Measurements from ENCODE around the gene TPD52L2. TPM values are rescaled to one million over a fixed set of nuclear protein-coding genes. Genes with fewer than 3 reads are reported as not detected.

TPD52L2 gene
- total RNA-seq, 1 experiment from 2014 or later, result 113 TPM

DNA sequence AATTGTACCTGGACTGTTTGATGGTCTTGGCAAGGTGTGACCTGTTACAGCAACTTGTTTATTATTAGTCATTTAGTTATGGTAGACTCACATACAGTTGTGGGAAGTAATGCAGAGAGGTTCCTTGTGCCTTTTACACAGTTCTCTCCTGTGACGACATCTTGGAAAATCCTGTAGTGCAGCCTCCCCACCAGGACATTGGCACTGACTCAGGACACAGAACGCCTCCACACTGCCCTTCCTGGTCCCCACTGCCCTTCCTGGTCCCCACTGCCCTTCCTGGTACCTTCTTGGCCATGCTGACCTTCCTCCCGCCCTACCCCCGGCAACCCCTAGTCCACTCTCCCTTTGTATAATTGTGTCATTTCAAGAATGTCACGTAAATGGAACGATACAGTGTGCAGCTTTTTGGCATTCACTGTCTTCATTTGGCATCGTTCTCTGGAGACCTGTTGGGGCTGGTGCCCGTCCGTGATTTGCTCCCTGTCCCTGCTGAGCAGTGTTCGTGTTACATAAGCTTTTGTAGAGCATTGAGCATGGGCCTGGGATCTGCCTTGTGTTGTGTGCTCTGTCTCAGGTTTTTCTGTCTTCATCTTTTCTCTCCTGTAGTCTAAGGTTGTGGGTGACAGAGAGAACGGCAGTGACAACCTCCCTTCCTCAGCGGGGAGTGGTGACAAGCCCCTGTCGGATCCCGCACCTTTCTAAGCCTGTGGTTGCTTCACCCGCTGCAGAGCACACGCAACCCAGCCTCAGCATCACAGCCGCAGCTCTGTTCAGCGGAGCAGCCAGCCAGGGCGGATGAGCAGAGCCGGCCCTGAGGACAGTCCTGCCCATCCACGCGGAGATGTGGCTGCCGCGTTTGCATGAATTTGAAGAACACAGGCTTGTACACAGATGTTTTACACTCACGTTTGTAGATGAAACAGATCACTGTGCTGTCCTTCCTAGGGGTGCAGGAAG is 24.5 kb downstream of the TPD52L2 start:
- CTCF ChIA-PET, result interaction anchor here (0.6 kb wide), 1 partner anchor 69 kb away, joined by 3 read pairs; no protein-coding TSS in a partner anchor
- Histone ChIP-seq H3K4me3 (ENCODE audit: low read depth in 2 of 2, low read length in 2 of 2) (no peak overlapping the region), H3K27me3 (ENCODE audit: control insufficient read depth, insufficient read depth, low read length) (no peaks in the 10 kb centered on the region), H3K4me1 (ENCODE audit: control insufficient read depth, insufficient read depth, low read length) (peaks cover 6% of the 10 kb centered on the region; the same call in 1 of the 2 replicates), H3K27ac (ENCODE audit: low read length) (no peak overlapping the region), H3K36me3 (ENCODE audit: control insufficient read depth, insufficient read depth, low read length) (peaks cover 11% of the 10 kb centered on the region), H3K9me3 (ENCODE audit: control insufficient read depth, insufficient read depth, low read depth, low read length) (no peaks in the 10 kb centered on the region)
- in situ Hi-C loops (cut with HindIII; ENCODE audit: low pct_unique_long_range_greater_than_20kb, low sequenced_read_pairs), result no loop called here
- DNase-seq (ENCODE audit: low read depth, low spot score) (no peak), ATAC-seq (no peak)
- POLR2A ChIA-PET, result no interaction called here
- TF ChIP-seq, protein P1, sequence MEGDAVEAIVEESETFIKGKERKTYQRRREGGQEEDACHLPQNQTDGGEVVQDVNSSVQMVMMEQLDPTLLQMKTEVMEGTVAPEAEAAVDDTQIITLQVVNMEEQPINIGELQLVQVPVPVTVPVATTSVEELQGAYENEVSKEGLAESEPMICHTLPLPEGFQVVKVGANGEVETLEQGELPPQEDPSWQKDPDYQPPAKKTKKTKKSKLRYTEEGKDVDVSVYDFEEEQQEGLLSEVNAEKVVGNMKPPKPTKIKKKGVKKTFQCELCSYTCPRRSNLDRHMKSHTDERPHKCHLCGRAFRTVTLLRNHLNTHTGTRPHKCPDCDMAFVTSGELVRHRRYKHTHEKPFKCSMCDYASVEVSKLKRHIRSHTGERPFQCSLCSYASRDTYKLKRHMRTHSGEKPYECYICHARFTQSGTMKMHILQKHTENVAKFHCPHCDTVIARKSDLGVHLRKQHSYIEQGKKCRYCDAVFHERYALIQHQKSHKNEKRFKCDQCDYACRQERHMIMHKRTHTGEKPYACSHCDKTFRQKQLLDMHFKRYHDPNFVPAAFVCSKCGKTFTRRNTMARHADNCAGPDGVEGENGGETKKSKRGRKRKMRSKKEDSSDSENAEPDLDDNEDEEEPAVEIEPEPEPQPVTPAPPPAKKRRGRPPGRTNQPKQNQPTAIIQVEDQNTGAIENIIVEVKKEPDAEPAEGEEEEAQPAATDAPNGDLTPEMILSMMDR (IDR thresholded peaks at IDR 0.05), result no peak
- TF ChIP-seq SIN3A (IDR thresholded peaks at IDR 0.05; ENCODE audit: borderline replicate concordance, insufficient read depth, low read depth, low read length) (no peak), TCF7L2 (IDR thresholded peaks at IDR 0.05; ENCODE audit: low read depth, low read length) (no peak), POLR2AphosphoS5 (IDR thresholded peaks at IDR 0.05; ENCODE audit: low read depth, low read length) (no peak)
- TF ChIP-seq, protein P2, sequence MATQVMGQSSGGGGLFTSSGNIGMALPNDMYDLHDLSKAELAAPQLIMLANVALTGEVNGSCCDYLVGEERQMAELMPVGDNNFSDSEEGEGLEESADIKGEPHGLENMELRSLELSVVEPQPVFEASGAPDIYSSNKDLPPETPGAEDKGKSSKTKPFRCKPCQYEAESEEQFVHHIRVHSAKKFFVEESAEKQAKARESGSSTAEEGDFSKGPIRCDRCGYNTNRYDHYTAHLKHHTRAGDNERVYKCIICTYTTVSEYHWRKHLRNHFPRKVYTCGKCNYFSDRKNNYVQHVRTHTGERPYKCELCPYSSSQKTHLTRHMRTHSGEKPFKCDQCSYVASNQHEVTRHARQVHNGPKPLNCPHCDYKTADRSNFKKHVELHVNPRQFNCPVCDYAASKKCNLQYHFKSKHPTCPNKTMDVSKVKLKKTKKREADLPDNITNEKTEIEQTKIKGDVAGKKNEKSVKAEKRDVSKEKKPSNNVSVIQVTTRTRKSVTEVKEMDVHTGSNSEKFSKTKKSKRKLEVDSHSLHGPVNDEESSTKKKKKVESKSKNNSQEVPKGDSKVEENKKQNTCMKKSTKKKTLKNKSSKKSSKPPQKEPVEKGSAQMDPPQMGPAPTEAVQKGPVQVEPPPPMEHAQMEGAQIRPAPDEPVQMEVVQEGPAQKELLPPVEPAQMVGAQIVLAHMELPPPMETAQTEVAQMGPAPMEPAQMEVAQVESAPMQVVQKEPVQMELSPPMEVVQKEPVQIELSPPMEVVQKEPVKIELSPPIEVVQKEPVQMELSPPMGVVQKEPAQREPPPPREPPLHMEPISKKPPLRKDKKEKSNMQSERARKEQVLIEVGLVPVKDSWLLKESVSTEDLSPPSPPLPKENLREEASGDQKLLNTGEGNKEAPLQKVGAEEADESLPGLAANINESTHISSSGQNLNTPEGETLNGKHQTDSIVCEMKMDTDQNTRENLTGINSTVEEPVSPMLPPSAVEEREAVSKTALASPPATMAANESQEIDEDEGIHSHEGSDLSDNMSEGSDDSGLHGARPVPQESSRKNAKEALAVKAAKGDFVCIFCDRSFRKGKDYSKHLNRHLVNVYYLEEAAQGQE (IDR thresholded peaks at IDR 0.05; ENCODE audit: insufficient read depth in 1 of 2, low read depth in 2 of 2, low read length in 1 of 2), result no peak
- BruUV-seq (replicated peaks), result no TSS peak
- intact Hi-C loops (cut with micrococcal nuclease; ENCODE audit: unreplicated experiment), result no loop called here

DNA sequence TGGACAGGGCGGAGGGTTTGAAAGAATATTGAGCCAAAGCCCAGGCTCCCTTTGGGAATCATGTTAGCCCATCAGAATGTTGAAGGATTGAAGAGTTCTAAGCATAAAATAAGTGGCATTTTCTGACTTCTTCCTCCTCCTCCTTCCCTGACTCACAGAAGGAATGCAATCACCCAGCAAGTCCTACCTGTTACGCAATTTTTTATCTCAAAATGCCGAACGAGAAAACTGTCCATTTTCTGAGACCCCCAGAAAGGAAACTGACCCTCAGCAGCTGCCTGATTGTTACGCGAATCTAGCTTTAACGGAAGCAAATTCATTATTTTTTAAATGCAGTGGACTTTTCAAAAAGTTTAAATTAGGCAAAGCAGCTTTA is 25.1 kb downstream of the TPD52L2 start:
- no peaks in the 10 kb centered on the region for H3K27me3 ChIP-seq (ENCODE audit: control insufficient read depth, insufficient read depth, low read length)
- no peak for DNase-seq (ENCODE audit: low read depth, low spot score)
- H3K9me3 ChIP-seq (ENCODE audit: control insufficient read depth, insufficient read depth, low read depth, low read length), result no peaks in the 10 kb centered on the region
- in situ Hi-C loops (cut with HindIII; ENCODE audit: low pct_unique_long_range_greater_than_20kb, low sequenced_read_pairs) (no loop called here), intact Hi-C loops (cut with micrococcal nuclease; ENCODE audit: unreplicated experiment) (no loop called here)
- H3K27ac ChIP-seq (ENCODE audit: low read length), result no peak overlapping the region
- CTCF ChIA-PET, result interaction anchor here (0.6 kb wide), 1 partner anchor 70 kb away, joined by 3 read pairs; no protein-coding TSS in a partner anchor
- no peak overlapping the region for H3K4me3 ChIP-seq (ENCODE audit: low read depth in 2 of 2, low read length in 2 of 2)
- ATAC-seq, result no peak
- TF ChIP-seq TCF7L2 (IDR thresholded peaks at IDR 0.05; ENCODE audit: low read depth, low read length) (no peak), POLR2AphosphoS5 (IDR thresholded peaks at IDR 0.05; ENCODE audit: low read depth, low read length) (no peak), SIN3A (IDR thresholded peaks at IDR 0.05; ENCODE audit: borderline replicate concordance, insufficient read depth, low read depth, low read length) (no peak)
- TF ChIP-seq, protein P1 (IDR thresholded peaks at IDR 0.05), result no peak
- TF ChIP-seq, protein P2 (IDR thresholded peaks at IDR 0.05; ENCODE audit: insufficient read depth in 1 of 2, low read depth in 2 of 2, low read length in 1 of 2), result no peak
- no TSS peak for BruUV-seq (replicated peaks)
- POLR2A ChIA-PET, result no interaction called here
- H3K4me1 ChIP-seq (ENCODE audit: control insufficient read depth, insufficient read depth, low read length), result peaks cover 6% of the 10 kb centered on the region; the same call in 1 of the 2 replicates
- H3K36me3 ChIP-seq (ENCODE audit: control insufficient read depth, insufficient read depth, low read length), result peaks cover 11% of the 10 kb centered on the region
